ENCODE results near the gene PHIP. TPM values are rescaled to one million over a fixed set of nuclear protein-coding genes. Genes with fewer than 3 reads are reported as not detected.
"Not testable (repeated sequence)": the region's sequence is repeated elsewhere in the genome, so short reads cannot be mapped to it uniquely, and the experiment has no call there.

PHIP gene
- total RNA-seq, 1 donor from 2014 or later, result 32.0 TPM

DNA sequence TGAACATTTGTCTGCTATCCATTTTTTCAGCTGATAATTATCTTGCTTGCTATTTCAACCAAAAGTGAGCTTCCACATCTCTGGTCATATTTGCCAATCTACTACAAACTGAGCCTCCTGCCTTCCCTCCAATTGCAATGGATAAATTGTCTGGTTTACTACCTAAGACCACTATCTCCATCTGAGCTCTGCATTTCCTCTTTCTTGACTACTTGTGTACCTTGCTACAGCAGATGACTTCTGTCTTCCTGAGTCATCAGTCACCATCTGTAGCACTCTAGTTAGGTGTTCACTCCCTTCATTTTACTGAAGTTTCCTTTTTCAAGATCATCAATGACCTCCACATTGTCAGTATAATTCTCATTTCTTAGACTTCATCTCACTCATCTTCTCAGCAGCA is 33.5 kb upstream of the PHIP start:
- no peak overlapping the region for H3K4me3 ChIP-seq
- DNase-seq, result no peak
- ATAC-seq, result no peak
- TF ChIP-seq, protein P1, sequence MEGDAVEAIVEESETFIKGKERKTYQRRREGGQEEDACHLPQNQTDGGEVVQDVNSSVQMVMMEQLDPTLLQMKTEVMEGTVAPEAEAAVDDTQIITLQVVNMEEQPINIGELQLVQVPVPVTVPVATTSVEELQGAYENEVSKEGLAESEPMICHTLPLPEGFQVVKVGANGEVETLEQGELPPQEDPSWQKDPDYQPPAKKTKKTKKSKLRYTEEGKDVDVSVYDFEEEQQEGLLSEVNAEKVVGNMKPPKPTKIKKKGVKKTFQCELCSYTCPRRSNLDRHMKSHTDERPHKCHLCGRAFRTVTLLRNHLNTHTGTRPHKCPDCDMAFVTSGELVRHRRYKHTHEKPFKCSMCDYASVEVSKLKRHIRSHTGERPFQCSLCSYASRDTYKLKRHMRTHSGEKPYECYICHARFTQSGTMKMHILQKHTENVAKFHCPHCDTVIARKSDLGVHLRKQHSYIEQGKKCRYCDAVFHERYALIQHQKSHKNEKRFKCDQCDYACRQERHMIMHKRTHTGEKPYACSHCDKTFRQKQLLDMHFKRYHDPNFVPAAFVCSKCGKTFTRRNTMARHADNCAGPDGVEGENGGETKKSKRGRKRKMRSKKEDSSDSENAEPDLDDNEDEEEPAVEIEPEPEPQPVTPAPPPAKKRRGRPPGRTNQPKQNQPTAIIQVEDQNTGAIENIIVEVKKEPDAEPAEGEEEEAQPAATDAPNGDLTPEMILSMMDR (IDR thresholded peaks at IDR 0.05), result no peak
- intact Hi-C loops (cut with DNase I), result no loop called here
- H3K36me3 ChIP-seq, result no peaks in the 10 kb centered on the region
- H3K4me1 ChIP-seq, result no peaks in the 10 kb centered on the region
- H3K27me3 ChIP-seq, result no peaks in the 10 kb centered on the region
- no peak overlapping the region for H3K27ac ChIP-seq
- no peaks in the 10 kb centered on the region for H3K9me3 ChIP-seq

DNA sequence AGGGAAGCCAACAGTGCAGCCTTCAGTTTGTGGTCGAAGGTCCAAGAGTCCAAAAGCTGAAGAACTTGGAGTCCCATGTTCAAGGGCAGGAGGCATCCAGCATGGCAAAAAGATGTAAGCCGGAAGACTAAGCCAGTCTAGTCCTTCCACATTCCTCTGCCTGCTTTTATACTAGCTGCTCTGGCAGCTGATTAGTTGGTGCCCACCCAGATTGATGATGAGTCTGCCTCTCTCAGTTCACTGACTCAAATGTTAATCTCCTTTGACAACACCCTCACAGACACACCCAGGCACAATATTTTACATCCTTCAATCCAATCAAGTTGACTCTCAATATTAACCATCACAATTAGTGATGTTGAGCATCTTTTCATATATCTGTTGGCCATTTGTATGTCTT is 23.1 kb upstream of the PHIP start:
- ATAC-seq (no peak), DNase-seq (no peak)
- H3K27me3 ChIP-seq, result peaks cover 5% of the 10 kb centered on the region
- H3K9me3 ChIP-seq, result no peaks in the 10 kb centered on the region
- TF ChIP-seq, protein P1 (IDR thresholded peaks at IDR 0.05), result no peak
- H3K4me1 ChIP-seq, result no peaks in the 10 kb centered on the region
- no peaks in the 10 kb centered on the region for H3K36me3 ChIP-seq
- intact Hi-C loops (cut with DNase I), result no loop called here
- no peak overlapping the region for H3K4me3 ChIP-seq
- no peak overlapping the region for H3K27ac ChIP-seq

DNA sequence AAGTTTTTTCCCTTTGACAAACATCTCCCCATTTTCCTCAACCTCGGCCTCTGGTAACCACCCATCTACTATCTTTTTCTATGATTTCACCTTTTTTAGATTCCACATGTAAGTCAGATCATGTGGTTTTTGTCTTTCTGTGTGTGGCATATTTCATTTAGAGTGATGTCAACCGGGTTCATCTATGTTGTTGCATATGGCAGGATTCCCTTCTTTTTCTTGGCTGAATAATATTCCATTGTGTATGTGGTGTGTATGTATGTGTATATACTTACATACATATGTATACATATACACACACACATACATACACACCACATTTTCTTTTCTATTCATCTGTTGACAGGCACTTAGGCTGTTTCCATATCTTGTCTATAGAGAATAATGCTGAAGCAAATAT is 22.2 kb upstream of the PHIP start:
- ATAC-seq, result no peak
- TF ChIP-seq, protein P1 (IDR thresholded peaks at IDR 0.05), result no peak

DNA sequence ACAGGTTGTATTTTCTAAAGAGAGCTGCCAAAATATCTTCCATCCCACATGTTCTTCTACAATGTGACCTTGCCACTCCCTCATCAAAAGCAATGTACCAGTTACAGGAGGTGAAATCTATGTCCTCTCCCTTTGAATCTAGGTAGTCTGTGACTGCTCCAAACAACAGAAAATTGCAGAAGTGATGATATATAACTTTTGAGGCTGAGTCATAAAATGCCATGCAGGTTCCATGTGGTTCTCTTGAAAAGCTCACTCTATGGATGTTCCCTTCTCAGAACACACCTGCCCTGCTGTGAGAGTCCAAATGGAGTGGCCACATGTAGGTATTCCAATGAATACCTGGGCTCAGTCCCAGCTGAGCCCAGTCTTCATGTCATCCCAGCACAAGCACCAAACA is 16.9 kb upstream of the PHIP start:
- TF ChIP-seq, protein P1 (IDR thresholded peaks at IDR 0.05), result no peak
- DNase-seq (no peak), ATAC-seq (no peak)
- H3K9me3 ChIP-seq, result no peaks in the 10 kb centered on the region
- no peaks in the 10 kb centered on the region for H3K36me3 ChIP-seq
- H3K4me1 ChIP-seq, result no peaks in the 10 kb centered on the region
- intact Hi-C loops (cut with DNase I), result no loop called here
- H3K27me3 ChIP-seq, result peaks cover 5% of the 10 kb centered on the region
- H3K4me3 ChIP-seq, result no peak overlapping the region
- no peak overlapping the region for H3K27ac ChIP-seq

More for the DNA sequence above, 22.2 kb upstream of the PHIP start:
- H3K27me3 ChIP-seq, result peaks cover 5% of the 10 kb centered on the region
- no peak overlapping the region for H3K4me3 ChIP-seq
- no peak overlapping the region for H3K27ac ChIP-seq
- H3K36me3 ChIP-seq, result no peaks in the 10 kb centered on the region
- no peaks in the 10 kb centered on the region for H3K9me3 ChIP-seq
- DNase-seq, result no peak
- intact Hi-C loops (cut with DNase I), result no loop called here
- H3K4me1 ChIP-seq, result no peaks in the 10 kb centered on the region

DNA sequence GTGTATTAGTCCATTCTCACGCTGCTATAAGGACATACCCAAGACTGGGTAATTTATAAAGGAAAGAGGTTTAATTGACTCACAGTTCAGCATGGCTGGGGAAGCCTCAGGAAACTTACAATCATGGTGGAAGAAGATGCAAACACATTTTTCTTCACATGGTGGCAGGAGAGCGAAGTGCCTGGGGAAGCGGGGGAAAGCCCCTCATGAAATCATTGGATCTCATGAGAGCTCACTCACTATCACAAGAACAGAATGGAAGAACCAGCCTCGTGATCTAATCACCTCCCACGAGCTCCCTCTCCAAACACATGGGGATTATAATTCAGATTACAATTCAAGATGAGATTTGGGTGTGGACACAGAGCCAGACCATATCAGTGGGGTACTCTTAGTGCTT is 13.7 kb upstream of the PHIP start:
- H3K4me1 ChIP-seq; DNase-seq; H3K36me3 ChIP-seq; intact Hi-C loops (cut with DNase I); H3K27me3 ChIP-seq; H3K9me3 ChIP-seq; H3K27ac ChIP-seq; ATAC-seq; H3K4me3 ChIP-seq: not testable (repeated sequence)

DNA sequence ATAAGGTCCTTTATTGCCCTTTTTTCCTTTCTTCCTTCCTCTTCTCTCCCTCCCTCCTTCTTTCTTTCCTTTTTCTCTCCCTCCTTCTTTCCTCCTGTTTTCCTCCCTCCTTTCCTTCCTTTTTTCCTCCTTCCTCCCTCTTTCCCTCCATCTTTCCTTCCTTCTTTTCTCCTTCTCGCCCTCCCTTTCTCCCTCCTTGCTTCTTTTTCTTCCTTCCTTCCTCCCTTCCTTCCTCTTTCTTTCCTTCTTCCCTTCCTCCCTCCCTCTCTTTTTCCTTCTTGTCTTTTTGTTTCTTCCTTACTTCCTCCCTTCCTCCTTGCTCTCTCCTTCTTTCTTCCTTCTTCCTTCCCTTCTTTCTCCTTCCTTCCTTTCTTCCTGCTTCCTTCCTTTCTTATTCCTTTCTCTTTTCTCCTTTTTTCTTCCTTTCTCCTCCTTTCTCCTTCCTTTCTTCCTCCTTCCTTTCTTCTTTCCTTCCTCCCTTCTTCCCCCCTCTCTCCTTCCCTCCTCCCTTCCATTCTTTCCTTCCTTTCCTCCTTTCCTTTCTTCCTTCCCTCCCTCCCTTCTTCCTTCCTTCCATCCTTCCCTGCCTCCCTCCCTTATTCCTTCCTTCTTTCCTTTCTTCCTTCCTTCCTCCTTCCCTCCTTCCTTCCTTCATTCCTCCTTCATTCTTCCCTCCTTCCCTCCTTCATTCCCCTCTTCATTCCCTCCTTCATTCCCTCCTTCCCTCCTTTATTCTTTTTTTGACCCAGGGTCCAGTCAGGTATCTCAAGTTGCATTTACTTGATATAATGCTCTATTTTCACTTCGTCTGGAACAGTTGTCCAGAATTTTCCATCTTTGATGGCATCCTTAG is 11.7 kb upstream of the PHIP start:
- TF ChIP-seq, protein P1 (IDR thresholded peaks at IDR 0.05), result no peak
- intact Hi-C loops (cut with DNase I), result no loop called here
- no peak for ATAC-seq

More for the DNA sequence above, 11.7 kb upstream of the PHIP start:
- DNase-seq, result no peak
- Histone ChIP-seq H3K36me3 (no peaks in the 10 kb centered on the region), H3K4me1 (no peaks in the 10 kb centered on the region), H3K27ac (no peak overlapping the region), H3K9me3 (no peaks in the 10 kb centered on the region), H3K4me3 (no peak overlapping the region), H3K27me3 (no peaks in the 10 kb centered on the region)
